Mucosa of stomach (tissue), 1 donor: ENCODE results near the gene APOBEC3B.

Experiments used
- H3K27me3 ChIP-seq: one replicate; pipeline ENCODE4 v1.7.0; 2013; ENCODE audit warnings: mild to moderate bottlenecking, low read length; ENCODE audit not compliant: control insufficient read depth, insufficient read depth
- H3K36me3 ChIP-seq: one replicate; pipeline ENCODE4 v1.7.0; 2013; ENCODE audit warnings: low read length; ENCODE audit not compliant: control insufficient read depth, insufficient read depth
- H3K4me1 ChIP-seq: one replicate; pipeline ENCODE4 v1.7.0; 2013; ENCODE audit warnings: mild to moderate bottlenecking, low read length; ENCODE audit not compliant: control insufficient read depth, insufficient read depth
- H3K4me3 ChIP-seq: one replicate; pipeline ENCODE4 v1.7.0; 2013; ENCODE audit warnings: low read length
- H3K9ac ChIP-seq: one replicate; pipeline ENCODE4 v1.7.0; 2013; ENCODE audit warnings: mild to moderate bottlenecking, low read length, moderate library complexity
- H3K9me3 ChIP-seq: one replicate; pipeline ENCODE4 v1.7.0; 2013; ENCODE audit warnings: mild to moderate bottlenecking, low read length, moderate library complexity; ENCODE audit not compliant: control insufficient read depth
- donor health status: Pancreatic carcinoma.

Gene APOBEC3B

GRCh38 chr22:38963872-38964271 lies 18.3 kb upstream of the APOBEC3B start:
- H3K4me1 ChIP-seq = peaks cover 18% of the 10 kb centered on the region
- H3K27me3 ChIP-seq = peaks cover 2% of the 10 kb centered on the region
- no peaks in the 10 kb centered on the region for H3K9me3 ChIP-seq
- no peaks in the 10 kb centered on the region for H3K36me3 ChIP-seq
- H3K4me3 ChIP-seq = no peak overlapping the region
- no peak overlapping the region for H3K9ac ChIP-seq

DNA sequence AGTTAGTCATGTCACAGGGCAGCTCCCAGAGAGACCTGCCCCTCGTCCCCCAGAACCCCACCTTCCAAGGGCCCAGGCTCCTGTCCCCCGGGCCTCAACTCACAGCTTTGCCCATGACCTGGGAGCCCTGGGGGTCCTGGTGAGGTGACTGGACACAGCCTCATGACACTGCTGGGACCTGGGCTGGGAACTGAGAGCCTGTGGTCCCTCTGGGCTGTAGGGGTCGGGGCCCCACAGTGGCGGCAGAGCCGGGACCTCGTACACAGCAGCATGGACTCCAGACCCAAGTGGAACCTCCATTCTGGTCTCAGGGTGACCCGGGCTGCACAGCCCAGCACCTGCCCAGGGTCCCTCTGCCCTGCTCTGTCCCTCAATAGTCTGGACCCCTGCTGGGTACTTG lies 17.8 kb upstream of the APOBEC3B start:
- H3K36me3 ChIP-seq = no peaks in the 10 kb centered on the region
- no peaks in the 10 kb centered on the region for H3K9me3 ChIP-seq
- H3K4me1 ChIP-seq = peaks cover 18% of the 10 kb centered on the region
- no peak overlapping the region for H3K9ac ChIP-seq
- peaks cover 2% of the 10 kb centered on the region for H3K27me3 ChIP-seq
- H3K4me3 ChIP-seq = no peak overlapping the region

- H3K27me3 ChIP-seq = peaks cover 2% of the 10 kb centered on the region
- no peaks in the 10 kb centered on the region for H3K9me3 ChIP-seq
- no peaks in the 10 kb centered on the region for H3K36me3 ChIP-seq
- H3K4me1 ChIP-seq = peaks cover 18% of the 10 kb centered on the region
- no peak overlapping the region for H3K4me3 ChIP-seq
- H3K9ac ChIP-seq = no peak overlapping the region
Observed at GRCh38 chr22:38964989-38965388, 17.2 kb upstream of the APOBEC3B start.

DNA sequence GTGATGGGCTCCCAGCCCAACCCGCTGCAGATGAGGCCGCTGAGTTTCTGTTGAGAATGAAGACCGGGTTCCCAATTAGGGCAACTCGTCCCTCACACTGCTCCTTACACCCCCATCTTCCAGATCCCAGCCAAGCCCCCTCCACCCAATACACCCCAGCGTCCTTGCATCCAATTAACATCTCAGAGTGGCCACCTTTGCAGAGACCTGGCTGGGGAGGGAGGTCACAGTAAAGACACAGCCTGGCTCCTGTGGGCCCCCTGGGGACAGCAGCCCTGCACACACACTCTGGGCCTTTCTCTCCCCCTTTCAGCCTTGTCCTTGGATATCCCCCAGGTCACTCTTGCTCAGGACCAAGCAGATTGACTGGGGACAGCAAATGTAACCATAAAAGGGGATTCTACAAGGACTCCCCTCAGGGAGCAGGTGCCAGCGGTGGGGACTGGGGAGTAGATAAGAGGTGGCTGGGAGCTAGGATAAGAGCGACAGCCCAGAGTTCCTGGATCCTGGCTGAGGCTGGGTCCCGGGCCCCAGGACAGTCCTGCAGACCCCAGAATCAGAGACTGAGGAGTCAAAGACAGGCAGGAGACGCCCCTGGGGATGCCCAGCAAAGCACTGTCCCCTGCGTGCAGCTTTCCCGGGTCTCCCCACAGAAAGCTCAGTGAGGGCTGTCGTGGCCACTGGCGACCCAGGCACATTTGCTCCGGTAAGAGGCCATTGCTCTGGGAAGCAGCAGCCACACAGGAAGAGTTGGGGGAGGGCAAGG lies 16.4 kb upstream of the APOBEC3B start:
- Histone ChIP-seq H3K27me3 (peaks cover 2% of the 10 kb centered on the region), H3K9ac (no peak overlapping the region), H3K36me3 (no peaks in the 10 kb centered on the region), H3K4me3 (no peak overlapping the region), H3K4me1 (peaks cover 18% of the 10 kb centered on the region), H3K9me3 (no peaks in the 10 kb centered on the region)

DNA sequence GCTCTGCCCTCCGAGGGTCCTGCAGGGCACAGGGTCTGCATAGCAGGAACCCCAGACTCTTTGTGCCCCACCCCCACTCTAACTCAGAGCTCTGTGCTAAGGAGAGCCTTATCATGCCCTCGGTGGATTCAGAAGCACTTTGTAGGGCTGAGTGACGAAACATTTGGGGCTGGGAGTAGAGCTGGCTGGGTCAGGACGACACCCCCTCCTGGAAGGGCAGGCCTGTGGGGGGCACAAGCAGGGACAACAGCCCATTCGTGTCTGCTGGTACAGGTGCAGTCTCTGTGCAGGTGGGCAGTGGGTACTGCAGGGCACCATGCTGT lies 15.8 kb upstream of the APOBEC3B start:
- H3K9ac ChIP-seq = no peak overlapping the region
- H3K9me3 ChIP-seq = no peaks in the 10 kb centered on the region

GRCh38 chr22:38966942-38967341 lies 15.2 kb upstream of the APOBEC3B start:
- H3K4me1 ChIP-seq = peaks cover 18% of the 10 kb centered on the region

More for the DNA sequence above, 15.8 kb upstream of the APOBEC3B start:
- Histone ChIP-seq H3K4me3 (no peak overlapping the region), H3K4me1 (peaks cover 18% of the 10 kb centered on the region), H3K36me3 (no peaks in the 10 kb centered on the region), H3K27me3 (peaks cover 2% of the 10 kb centered on the region)

DNA sequence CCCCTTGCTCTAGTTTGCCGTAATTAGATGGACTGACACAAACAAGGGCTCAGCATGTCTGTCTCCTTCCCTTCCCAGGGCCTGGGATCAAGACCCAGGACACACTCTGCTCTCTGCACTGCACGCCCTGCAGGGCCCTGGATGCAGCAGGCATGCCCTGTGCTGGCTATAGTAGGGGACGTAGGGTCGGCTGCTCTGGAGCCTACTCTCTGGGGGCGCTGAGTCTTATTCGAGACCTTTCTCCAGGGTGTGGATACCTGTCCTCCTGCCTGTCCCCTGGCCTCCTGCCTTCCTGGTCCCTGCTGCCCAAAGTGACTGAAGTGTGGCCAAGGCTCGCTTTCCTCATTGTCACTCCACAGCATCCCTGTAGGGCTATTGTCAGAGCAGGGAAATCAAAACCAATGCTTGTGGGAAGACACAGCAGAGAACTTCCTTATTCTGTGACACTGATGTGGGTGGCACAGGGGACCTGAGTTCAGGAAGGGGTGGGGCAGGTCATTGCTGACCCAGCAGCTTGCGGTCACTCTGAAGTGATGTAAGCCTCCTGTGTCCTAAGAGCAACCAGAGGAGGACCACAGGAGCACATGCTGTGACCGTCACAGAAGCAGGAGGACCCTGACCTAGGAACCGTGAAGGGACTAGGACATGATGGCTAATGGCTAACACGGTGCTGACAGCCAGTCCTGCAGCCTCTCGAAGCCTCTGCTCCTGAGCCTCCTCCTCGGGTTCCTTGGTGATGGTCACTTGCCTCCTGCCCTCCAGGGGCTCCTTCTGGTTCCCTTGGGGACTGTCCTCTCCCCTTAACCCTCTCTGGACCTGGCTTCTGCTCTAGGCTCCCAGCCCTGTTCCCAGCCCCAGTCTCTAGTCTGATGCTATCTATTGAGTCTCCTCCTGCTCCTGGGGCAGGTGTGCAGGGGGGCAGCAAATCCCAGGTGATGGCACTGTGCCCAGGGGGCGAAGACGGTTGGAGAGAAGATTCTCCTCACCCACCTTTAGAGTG lies 14.4 kb upstream of the APOBEC3B start:
- H3K9ac ChIP-seq = no peak overlapping the region
- H3K4me3 ChIP-seq = no peak overlapping the region
- H3K4me1 ChIP-seq = peaks cover 18% of the 10 kb centered on the region
- H3K27me3 ChIP-seq = peaks cover 2% of the 10 kb centered on the region
- H3K9me3 ChIP-seq = no peaks in the 10 kb centered on the region
- no peaks in the 10 kb centered on the region for H3K36me3 ChIP-seq

More at GRCh38 chr22:38966942-38967341, 15.2 kb upstream of the APOBEC3B start:
- no peak overlapping the region for H3K4me3 ChIP-seq
- no peaks in the 10 kb centered on the region for H3K9me3 ChIP-seq
- H3K36me3 ChIP-seq = no peaks in the 10 kb centered on the region
- peaks cover 2% of the 10 kb centered on the region for H3K27me3 ChIP-seq
- no peak overlapping the region for H3K9ac ChIP-seq

- Histone ChIP-seq H3K9ac (no peak overlapping the region), H3K9me3 (no peaks in the 10 kb centered on the region), H3K4me1 (peaks cover 19% of the 10 kb centered on the region), H3K27me3 (peaks cover 2% of the 10 kb centered on the region), H3K36me3 (no peaks in the 10 kb centered on the region), H3K4me3 (no peak overlapping the region)
Observed at GRCh38 chr22:38968801-38969200, 13.3 kb upstream of the APOBEC3B start.

- peaks cover 2% of the 10 kb centered on the region for H3K27me3 ChIP-seq
- H3K9ac ChIP-seq = no peak overlapping the region
- peaks cover 6% of the 10 kb centered on the region for H3K4me1 ChIP-seq
- no peak overlapping the region for H3K4me3 ChIP-seq
- no peaks in the 10 kb centered on the region for H3K36me3 ChIP-seq
- H3K9me3 ChIP-seq = no peaks in the 10 kb centered on the region
Observed at GRCh38 chr22:38970551-38970950, 11.6 kb upstream of the APOBEC3B start.

GRCh38 chr22:38971202-38971601 lies 10.9 kb upstream of the APOBEC3B start:
- no peak overlapping the region for H3K9ac ChIP-seq
- no peak overlapping the region for H3K4me3 ChIP-seq
- no peaks in the 10 kb centered on the region for H3K36me3 ChIP-seq
- peaks cover 2% of the 10 kb centered on the region for H3K27me3 ChIP-seq
- H3K4me1 ChIP-seq = peaks cover 6% of the 10 kb centered on the region
- H3K9me3 ChIP-seq = no peaks in the 10 kb centered on the region

- Histone ChIP-seq H3K9me3 (no peaks in the 10 kb centered on the region), H3K36me3 (no peaks in the 10 kb centered on the region), H3K27me3 (peaks cover 2% of the 10 kb centered on the region), H3K9ac (no peak overlapping the region), H3K4me1 (peaks cover 6% of the 10 kb centered on the region), H3K4me3 (no peak overlapping the region)
Observed at GRCh38 chr22:38971791-38972190, 10.4 kb upstream of the APOBEC3B start.

GRCh38 chr22:38972558-38972957 lies 9.6 kb upstream of the APOBEC3B start:
- Histone ChIP-seq H3K36me3 (no peaks in the 10 kb centered on the region), H3K9ac (no peak overlapping the region), H3K4me1 (peaks cover 6% of the 10 kb centered on the region), H3K4me3 (no peak overlapping the region), H3K9me3 (no peaks in the 10 kb centered on the region), H3K27me3 (no peaks in the 10 kb centered on the region)
